ENCODE measurements around the gene RAB10. TPM values are rescaled to one million over a fixed set of nuclear protein-coding genes. Genes with fewer than 3 reads are reported as not detected.

RAB10 gene
- total and polyA plus RNA-seq, 2 of the 4 experiments (the other 2 are of a cell fraction), result 30.1 to 77.1 TPM

DNA sequence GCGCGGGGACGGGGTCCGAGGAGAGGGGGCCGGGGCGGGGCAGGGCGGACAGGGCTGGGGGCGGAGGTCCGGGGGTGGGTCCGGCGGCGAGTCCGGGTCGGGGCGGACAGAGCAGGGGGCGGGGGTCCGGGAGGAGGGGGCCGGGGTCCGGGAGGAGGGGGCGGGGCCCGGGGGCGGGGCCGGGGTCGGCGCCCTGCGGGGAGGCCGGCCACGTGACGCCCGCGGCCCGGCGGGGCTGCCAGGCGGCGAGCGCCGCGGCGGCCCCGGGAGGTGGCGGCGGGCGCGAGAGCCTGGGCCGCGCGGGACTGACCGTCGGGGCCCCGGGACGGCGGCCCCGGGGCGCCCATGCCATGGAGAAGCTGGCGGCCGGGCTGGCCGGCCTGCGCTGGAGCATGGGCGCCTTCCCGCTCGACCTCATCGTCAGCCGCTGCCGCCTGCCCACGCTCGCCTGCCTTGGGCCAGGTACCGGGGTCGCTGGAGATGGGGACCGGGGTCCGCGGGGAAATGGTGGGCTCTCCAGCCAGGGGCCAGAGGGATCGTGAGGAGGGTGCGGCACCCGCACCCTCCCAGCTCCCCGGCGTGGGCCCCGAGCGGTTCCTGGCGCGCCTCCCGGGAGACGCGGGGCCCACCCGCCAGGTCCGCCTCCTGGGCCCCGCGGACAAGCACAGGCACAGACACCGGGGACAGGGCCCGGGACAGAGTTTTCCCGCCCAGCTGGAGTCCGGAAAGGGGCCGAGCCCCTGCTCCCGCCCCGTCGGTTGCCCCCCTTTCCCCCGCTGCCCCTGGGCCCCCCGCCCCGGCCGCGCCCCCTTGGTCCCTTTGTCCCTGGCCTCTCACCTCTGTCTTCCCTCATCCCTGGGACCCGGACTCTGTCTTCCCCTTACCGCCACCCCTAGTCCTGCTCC lies 139.2 kb downstream of the RAB10 start, which contains the start of gene GAREM2:
Gene GAREM2, plus strand, starts transcription at position 218 of the 905 bp plus-strand sequence. Its CDS starts 133 bp downstream, at position 351.
- CTCF ChIA-PET, result no interaction called here
- Histone ChIP-seq H2BK120ac (ENCODE audit: low read depth, low read length) (no peak within 1 kb of the TSS), H2AK9ac (replicated peaks; ENCODE audit: low read depth, low read length, poor library complexity) (peak within 1 kb of the TSS; percentile 72), H4K5ac (ENCODE audit: low read depth, low read length) (no peak within 1 kb of the TSS), H3K36me3 (ENCODE audit: control insufficient read depth, insufficient read depth, low read length) (no peaks in the 10 kb centered on the region), H3K23ac (ENCODE audit: low read depth, low read length) (no peak within 1 kb of the TSS), H3K9me1 (ENCODE audit: insufficient read depth, low read length) (no peaks in the 10 kb centered on the region), H4K20me1 (ENCODE audit: insufficient read depth, low read length) (no peaks in the 10 kb centered on the region), H4K8ac (ENCODE audit: low read depth in 2 of 2, low read length in 2 of 2) (no peak within 1 kb of the TSS), H2BK5ac (ENCODE audit: low read depth, low read length, poor library complexity, severe bottlenecking) (no peak within 1 kb of the TSS), H3K4me2 (ENCODE audit: low read depth, low read length) (peak within 1 kb of the TSS; percentile 39; the same call in 1 of the 2 replicates), H2AFZ (replicated peaks; ENCODE audit: low read length, poor library complexity) (peak within 1 kb of the TSS; percentile 76), H3K56ac (ENCODE audit: extremely low read depth, insufficient read depth, low read length) (no peak within 1 kb of the TSS), H3K9ac (ENCODE audit: low read depth, low read length) (no peak within 1 kb of the TSS), H2BK15ac (ENCODE audit: low read depth, low read length) (no peak within 1 kb of the TSS), H3K4ac (ENCODE audit: low read depth, low read length) (no peak within 1 kb of the TSS), H3K27me3 (ENCODE audit: control insufficient read depth, insufficient read depth, low read length) (peaks cover 60% of the 10 kb centered on the region), H2AK5ac (ENCODE audit: low read depth, low read length) (no peak within 1 kb of the TSS), H3K9me3 (ENCODE audit: control insufficient read depth, insufficient read depth, low read length) (no peaks in the 10 kb centered on the region; the same call in 1 of the 2 replicates), H3K4me1 (ENCODE audit: control insufficient read depth, insufficient read depth, low read length) (no peaks in the 10 kb centered on the region), H3K4me3 (ENCODE audit: insufficient read depth, low read depth, low read length) (peak within 1 kb of the TSS; percentile 17; the same call in 1 of the 2 replicates), H3K27ac (ENCODE audit: insufficient read depth, low read length) (no peak within 1 kb of the TSS), H3K14ac (replicated peaks; ENCODE audit: low read depth, low read length) (no peak within 1 kb of the TSS), H4K91ac (ENCODE audit: insufficient read depth, low read depth, low read length) (no peak within 1 kb of the TSS), H3K18ac (ENCODE audit: low read depth, low read length) (no peak within 1 kb of the TSS), H2BK20ac (ENCODE audit: low read depth, low read length) (no peak within 1 kb of the TSS), H3K79me1 (ENCODE audit: low read depth in 1 of 2, low read length in 2 of 2) (no peaks in the 10 kb centered on the region)
- POLR2A ChIA-PET (ENCODE audit: unreplicated experiment), result no interaction called here
- no TSS peak for BruUV-seq (replicated peaks)
- in situ Hi-C loops (cut with MboI; ENCODE audit: low sequenced_read_pairs) (no loop called here), dilution Hi-C loops (cut with HindIII; ENCODE audit: low sequenced_read_pairs, unreplicated experiment) (no loop called here), intact Hi-C loops (cut with micrococcal nuclease) (no loop called here)
- WGBS, 2 experiments (ENCODE audit: extremely low coverage in 2 of 2, insufficient read length in 1 of 2), result 3% methylated on average over 28 of the region's 102 CpGs; no CpG with 5 or more reads in 1 of the 2 experiments
- DNase-seq, result no peak
- TF ChIP-seq MAFK (IDR thresholded peaks at IDR 0.05; ENCODE audit: low read depth, low read length), result no peak
- TF ChIP-seq, protein P1, sequence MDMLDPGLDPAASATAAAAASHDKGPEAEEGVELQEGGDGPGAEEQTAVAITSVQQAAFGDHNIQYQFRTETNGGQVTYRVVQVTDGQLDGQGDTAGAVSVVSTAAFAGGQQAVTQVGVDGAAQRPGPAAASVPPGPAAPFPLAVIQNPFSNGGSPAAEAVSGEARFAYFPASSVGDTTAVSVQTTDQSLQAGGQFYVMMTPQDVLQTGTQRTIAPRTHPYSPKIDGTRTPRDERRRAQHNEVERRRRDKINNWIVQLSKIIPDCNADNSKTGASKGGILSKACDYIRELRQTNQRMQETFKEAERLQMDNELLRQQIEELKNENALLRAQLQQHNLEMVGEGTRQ (IDR thresholded peaks at IDR 0.05; ENCODE audit: low read depth, low read length), result peak; percentile 17; the same call in 1 of the 2 replicates
- ATAC-seq (ENCODE audit: low read depth), result peak; percentile 53
